Measurements from ENCODE around the gene C19orf25.
"Not testable (repeated sequence)": the region's sequence is repeated elsewhere in the genome, so short reads cannot be mapped to it uniquely, and the experiment has no call there.

GRCh38 chr19:1439525-1440417 is 39.2 kb downstream of the C19orf25 start:
- TF ChIP-seq NR2F1 (conservative IDR thresholded peaks at IDR 0.05); SMAD1 (IDR thresholded peaks at IDR 0.05; ENCODE audit: low read depth, partially characterized antibody); BCL11A (IDR thresholded peaks at IDR 0.05; ENCODE audit: low read depth, low read length); CTCF (IDR thresholded peaks at IDR 0.05 in 2 of 3, conservative IDR thresholded peaks at IDR 0.05 in 1 of 3; ENCODE audit: control insufficient read depth in 2 of 3, extremely low read depth in 1 of 3, insufficient read depth in 1 of 3, low read depth in 3 of 3, low read length in 3 of 3); BMI1 (IDR thresholded peaks at IDR 0.05; ENCODE audit: borderline replicate concordance); ZZZ3 (IDR thresholded peaks at IDR 0.05; ENCODE audit: control insufficient read depth, insufficient read length, low read depth): not testable (repeated sequence)
- TF ChIP-seq, protein P1, sequence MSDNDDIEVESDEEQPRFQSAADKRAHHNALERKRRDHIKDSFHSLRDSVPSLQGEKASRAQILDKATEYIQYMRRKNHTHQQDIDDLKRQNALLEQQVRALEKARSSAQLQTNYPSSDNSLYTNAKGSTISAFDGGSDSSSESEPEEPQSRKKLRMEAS (IDR thresholded peaks at IDR 0.05; ENCODE audit: low read depth, low read length) = not testable (repeated sequence)

Data from GM12878 (cell line).